ENCODE results near the gene RNF223. TPM values are rescaled to one million over a fixed set of nuclear protein-coding genes. Genes with fewer than 3 reads are reported as not detected.

The RNF223 gene
- total RNA-seq (2014; rRNA removed; shearing (Covaris generic); ENCODE audit: low replicate concordance): not detected in 2 replicates

GRCh38 chr1:1073743-1074587 is at the start of gene RNF223:
Gene RNF223, minus strand, starts transcription at chr1:1074306. Its CDS starts 1,740 bp downstream, at chr1:1072566.
- Histone ChIP-seq H3K4me3 (ENCODE audit: low read length) (no peak within 1 kb of the TSS), H4K20me1 (ENCODE audit: insufficient read depth, low read depth, low read length) (no peaks in the 10 kb centered on the region), H3K36me3 (ENCODE audit: insufficient read depth, low read length) (no peaks in the 10 kb centered on the region), H3K4me2 (ENCODE audit: low read depth, low read length, poor library complexity, severe bottlenecking) (no peak within 1 kb of the TSS), H3K27ac (ENCODE audit: low read length) (no peak within 1 kb of the TSS), H3K27me3 (ENCODE audit: low read length) (no peaks in the 10 kb centered on the region), H3K79me2 (ENCODE audit: low read length) (no peaks in the 10 kb centered on the region), H3K4me1 (ENCODE audit: low read length) (no peaks in the 10 kb centered on the region), H3K9me2 (replicated peaks; ENCODE audit: insufficient read depth, low read length) (no peaks in the 10 kb centered on the region), H2AFZ (ENCODE audit: low read length) (no peak within 1 kb of the TSS), H3K9me3 (ENCODE audit: low read length) (no peaks in the 10 kb centered on the region), H3K9ac (ENCODE audit: low read length) (no peak within 1 kb of the TSS)
- DNase-seq: no peak

- Histone ChIP-seq H3K79me2 (ENCODE audit: low read length) (no peaks in the 10 kb centered on the region), H3K9me2 (replicated peaks; ENCODE audit: insufficient read depth, low read length) (no peaks in the 10 kb centered on the region), H2AFZ (ENCODE audit: low read length) (no peak overlapping the region), H3K9ac (ENCODE audit: low read length) (no peak overlapping the region), H3K27ac (ENCODE audit: low read length) (no peak overlapping the region), H3K36me3 (ENCODE audit: insufficient read depth, low read length) (no peaks in the 10 kb centered on the region), H3K4me2 (ENCODE audit: low read depth, low read length, poor library complexity, severe bottlenecking) (no peak overlapping the region), H4K20me1 (ENCODE audit: insufficient read depth, low read depth, low read length) (no peaks in the 10 kb centered on the region), H3K9me3 (ENCODE audit: low read length) (no peaks in the 10 kb centered on the region), H3K27me3 (ENCODE audit: low read length) (no peaks in the 10 kb centered on the region), H3K4me1 (ENCODE audit: low read length) (peaks cover 11% of the 10 kb centered on the region), H3K4me3 (ENCODE audit: low read length) (no peak overlapping the region)
- no peak for DNase-seq
Measured at GRCh38 chr1:1122981-1123480, 48.9 kb upstream of the RNF223 start.

DNA sequence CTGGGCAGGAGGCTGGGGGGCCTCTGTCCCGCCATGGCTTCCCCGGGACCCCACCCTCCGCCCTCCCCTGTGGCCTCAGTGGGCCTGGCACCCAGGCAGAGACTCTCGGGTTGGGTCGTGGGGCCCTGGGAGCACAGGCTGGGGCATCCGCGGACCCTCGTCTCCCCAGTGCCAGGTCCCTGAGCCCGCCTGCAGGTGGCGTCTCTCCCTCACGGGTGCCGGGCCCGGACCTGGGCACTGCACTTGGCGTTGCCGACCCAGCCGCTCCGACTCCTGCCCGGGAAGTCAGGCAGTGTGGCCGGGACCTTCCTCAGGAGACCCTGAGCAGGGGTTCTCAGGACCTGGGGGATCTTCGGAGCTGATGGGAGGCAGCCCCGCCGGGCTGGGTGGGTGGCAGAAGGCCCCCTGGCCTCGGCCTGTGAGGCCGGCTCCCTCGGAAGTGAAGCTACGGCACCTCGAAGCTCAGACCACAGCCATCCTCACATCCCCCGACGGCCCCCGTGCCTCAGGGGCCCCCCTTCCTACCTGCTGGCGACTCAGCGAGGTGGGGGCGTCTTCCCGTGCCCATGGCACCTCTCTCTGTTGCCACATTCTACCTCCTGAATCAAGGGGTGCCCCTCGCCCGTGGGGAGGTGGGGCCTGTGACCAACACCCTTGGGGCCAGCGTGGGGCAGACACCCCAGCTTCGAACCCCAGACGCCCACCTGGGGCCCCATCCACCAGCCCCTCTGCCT is 48.1 kb upstream of the RNF223 start:
- peak overlapping the region; percentile 48 for H3K4me2 ChIP-seq (ENCODE audit: low read depth, low read length, poor library complexity, severe bottlenecking)
- DNase-seq: peak; percentile 90

DNA sequence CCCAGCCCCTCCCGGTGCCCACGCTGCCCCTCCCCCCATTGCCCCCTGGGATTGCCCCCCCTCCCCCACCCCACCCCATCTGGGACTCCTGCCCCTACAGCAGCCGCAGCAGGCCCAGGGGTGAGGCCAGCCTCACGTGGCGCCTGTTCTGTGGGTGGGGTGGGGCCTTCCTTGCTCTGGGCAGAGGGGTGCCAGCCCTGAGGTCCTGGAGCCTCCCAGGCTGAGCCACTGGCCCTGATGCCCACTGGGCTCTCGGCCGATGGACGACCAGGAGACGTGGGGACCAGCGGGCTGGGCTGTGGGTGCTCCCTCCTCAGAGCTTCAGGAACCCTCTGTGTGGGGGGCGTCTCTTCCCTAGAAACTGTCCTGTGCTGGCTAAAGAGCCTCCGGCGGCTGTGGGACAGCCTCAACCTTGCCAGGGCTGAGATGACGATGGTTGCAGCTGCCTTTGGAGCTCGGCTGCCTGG is 47.5 kb upstream of the RNF223 start:
- Histone ChIP-seq H3K9me2 (replicated peaks; ENCODE audit: insufficient read depth, low read length) (no peaks in the 10 kb centered on the region), H3K79me2 (ENCODE audit: low read length) (no peaks in the 10 kb centered on the region), H3K9me3 (ENCODE audit: low read length) (no peaks in the 10 kb centered on the region), H3K27ac (ENCODE audit: low read length) (no peak overlapping the region), H3K4me2 (ENCODE audit: low read depth, low read length, poor library complexity, severe bottlenecking) (no peak overlapping the region), H3K27me3 (ENCODE audit: low read length) (no peaks in the 10 kb centered on the region), H3K36me3 (ENCODE audit: insufficient read depth, low read length) (no peaks in the 10 kb centered on the region), H3K4me1 (ENCODE audit: low read length) (peaks cover 13% of the 10 kb centered on the region), H2AFZ (ENCODE audit: low read length) (no peak overlapping the region), H3K4me3 (ENCODE audit: low read length) (no peak overlapping the region), H3K9ac (ENCODE audit: low read length) (no peak overlapping the region), H4K20me1 (ENCODE audit: insufficient read depth, low read depth, low read length) (0 out of 2 replicates have a peak, but pooled peaks cover 5% of the 10 kb centered on the region)
- DNase-seq: no peak

More for the DNA sequence above, 48.1 kb upstream of the RNF223 start:
- H3K27ac ChIP-seq (ENCODE audit: low read length): no peak overlapping the region
- no peaks in the 10 kb centered on the region for H3K9me2 ChIP-seq (replicated peaks; ENCODE audit: insufficient read depth, low read length)
- H2AFZ ChIP-seq (ENCODE audit: low read length): peak overlapping the region; percentile 71; the same call in 1 of the 2 replicates
- H3K79me2 ChIP-seq (ENCODE audit: low read length): no peaks in the 10 kb centered on the region
- H4K20me1 ChIP-seq (ENCODE audit: insufficient read depth, low read depth, low read length): 0 out of 2 replicates have a peak, but pooled peaks cover 5% of the 10 kb centered on the region
- H3K27me3 ChIP-seq (ENCODE audit: low read length): no peaks in the 10 kb centered on the region
- no peaks in the 10 kb centered on the region for H3K36me3 ChIP-seq (ENCODE audit: insufficient read depth, low read length)
- H3K4me1 ChIP-seq (ENCODE audit: low read length): peaks cover 11% of the 10 kb centered on the region
- no peak overlapping the region for H3K4me3 ChIP-seq (ENCODE audit: low read length)
- H3K9ac ChIP-seq (ENCODE audit: low read length): peak overlapping the region; percentile 50
- no peaks in the 10 kb centered on the region for H3K9me3 ChIP-seq (ENCODE audit: low read length)

DNA sequence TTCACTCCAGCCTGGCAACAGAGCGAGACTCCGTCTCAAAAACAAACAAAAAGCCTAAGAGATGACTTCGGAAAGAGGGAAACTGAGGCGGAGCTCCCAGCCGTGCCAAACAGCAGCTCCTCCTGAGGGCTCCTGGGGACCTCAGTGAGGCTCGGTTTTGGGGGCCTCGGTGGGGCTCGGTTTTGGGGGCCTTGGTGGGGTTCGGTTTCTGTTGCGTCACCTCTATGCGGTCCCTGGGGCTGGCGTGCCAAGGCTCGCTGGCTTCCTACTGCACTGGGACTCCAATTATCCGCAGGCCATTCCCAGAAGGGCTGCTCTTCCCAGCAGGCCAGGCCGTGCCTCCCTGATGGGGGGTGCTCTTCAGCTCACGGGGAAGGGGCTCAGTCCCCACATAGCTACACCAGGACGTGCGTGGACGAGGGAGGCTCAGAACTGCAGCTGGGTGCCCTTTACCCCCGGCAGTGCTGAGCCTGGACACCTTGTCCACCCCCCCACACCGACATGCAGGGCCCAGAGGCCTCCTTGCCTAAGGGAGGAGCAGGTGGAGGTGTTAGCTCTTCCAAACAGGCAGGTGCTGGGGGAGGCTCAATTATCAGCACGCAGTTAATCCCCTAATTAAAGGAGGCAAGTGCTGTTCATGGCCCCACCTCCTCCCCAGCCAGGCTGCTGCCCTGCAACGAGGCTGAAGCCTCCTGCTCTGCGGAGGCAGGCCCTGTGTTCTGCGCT is 46.9 kb upstream of the RNF223 start:
- Histone ChIP-seq H3K4me3 (ENCODE audit: low read length) (no peak overlapping the region), H3K27ac (ENCODE audit: low read length) (no peak overlapping the region), H4K20me1 (ENCODE audit: insufficient read depth, low read depth, low read length) (0 out of 2 replicates have a peak, but pooled peaks cover 5% of the 10 kb centered on the region), H3K36me3 (ENCODE audit: insufficient read depth, low read length) (no peaks in the 10 kb centered on the region), H3K4me2 (ENCODE audit: low read depth, low read length, poor library complexity, severe bottlenecking) (no peak overlapping the region), H3K27me3 (ENCODE audit: low read length) (no peaks in the 10 kb centered on the region), H3K9me2 (replicated peaks; ENCODE audit: insufficient read depth, low read length) (no peaks in the 10 kb centered on the region), H2AFZ (ENCODE audit: low read length) (no peak overlapping the region), H3K9me3 (ENCODE audit: low read length) (no peaks in the 10 kb centered on the region), H3K79me2 (ENCODE audit: low read length) (no peaks in the 10 kb centered on the region), H3K4me1 (ENCODE audit: low read length) (peaks cover 15% of the 10 kb centered on the region), H3K9ac (ENCODE audit: low read length) (no peak overlapping the region)
- DNase-seq: no peak

DNA sequence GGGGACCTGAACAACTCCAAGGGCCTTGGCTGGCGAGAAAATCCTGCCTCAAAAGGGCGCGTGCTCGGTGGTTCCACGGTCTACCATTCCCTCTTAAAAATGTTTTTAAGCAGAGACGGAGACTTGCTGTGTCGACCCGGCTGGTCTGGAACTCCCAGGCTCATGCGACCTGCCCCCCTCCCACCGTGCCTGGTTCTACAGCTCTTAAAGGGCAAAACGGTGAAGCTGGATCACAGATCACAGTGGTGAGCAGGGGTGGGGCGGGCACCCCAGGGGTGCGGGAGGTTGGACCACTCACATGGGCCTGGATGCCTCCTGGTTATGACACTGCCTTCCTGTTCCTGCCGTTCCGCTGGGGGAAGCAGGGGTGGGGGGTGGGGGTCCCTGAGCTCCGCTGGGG is 46.0 kb upstream of the RNF223 start:
- Histone ChIP-seq H3K9me3 (ENCODE audit: low read length) (no peaks in the 10 kb centered on the region), H2AFZ (ENCODE audit: low read length) (no peak overlapping the region), H3K27ac (ENCODE audit: low read length) (no peak overlapping the region), H3K9me2 (replicated peaks; ENCODE audit: insufficient read depth, low read length) (no peaks in the 10 kb centered on the region), H3K4me1 (ENCODE audit: low read length) (peaks cover 16% of the 10 kb centered on the region), H3K4me2 (ENCODE audit: low read depth, low read length, poor library complexity, severe bottlenecking) (no peak overlapping the region), H3K36me3 (ENCODE audit: insufficient read depth, low read length) (no peaks in the 10 kb centered on the region), H3K27me3 (ENCODE audit: low read length) (no peaks in the 10 kb centered on the region), H3K4me3 (ENCODE audit: low read length) (no peak overlapping the region), H4K20me1 (ENCODE audit: insufficient read depth, low read depth, low read length) (0 out of 2 replicates have a peak, but pooled peaks cover 5% of the 10 kb centered on the region), H3K9ac (ENCODE audit: low read length) (no peak overlapping the region), H3K79me2 (ENCODE audit: low read length) (peaks cover 2% of the 10 kb centered on the region)
- DNase-seq: no peak

GRCh38 chr1:1119272-1119890 is 45.3 kb upstream of the RNF223 start:
- Histone ChIP-seq H3K4me1 (ENCODE audit: low read length) (peaks cover 19% of the 10 kb centered on the region), H3K36me3 (ENCODE audit: insufficient read depth, low read length) (no peaks in the 10 kb centered on the region), H3K4me3 (ENCODE audit: low read length) (no peak overlapping the region), H3K9me3 (ENCODE audit: low read length) (no peaks in the 10 kb centered on the region), H3K27me3 (ENCODE audit: low read length) (no peaks in the 10 kb centered on the region), H3K27ac (ENCODE audit: low read length) (no peak overlapping the region), H2AFZ (ENCODE audit: low read length) (no peak overlapping the region), H3K9ac (ENCODE audit: low read length) (no peak overlapping the region), H3K9me2 (replicated peaks; ENCODE audit: insufficient read depth, low read length) (no peaks in the 10 kb centered on the region), H3K4me2 (ENCODE audit: low read depth, low read length, poor library complexity, severe bottlenecking) (no peak overlapping the region), H3K79me2 (ENCODE audit: low read length) (peaks cover 9% of the 10 kb centered on the region), H4K20me1 (ENCODE audit: insufficient read depth, low read depth, low read length) (0 out of 2 replicates have a peak, but pooled peaks cover 5% of the 10 kb centered on the region)
- no peak for DNase-seq
